ENCODE results near the gene IL32. TPM values are rescaled to one million over a fixed set of nuclear protein-coding genes. Genes with fewer than 3 reads are reported as not detected.
A peak's percentile ranks its signal among the peaks of the same experiment; 100 is the strongest.

Gene IL32, protein sequence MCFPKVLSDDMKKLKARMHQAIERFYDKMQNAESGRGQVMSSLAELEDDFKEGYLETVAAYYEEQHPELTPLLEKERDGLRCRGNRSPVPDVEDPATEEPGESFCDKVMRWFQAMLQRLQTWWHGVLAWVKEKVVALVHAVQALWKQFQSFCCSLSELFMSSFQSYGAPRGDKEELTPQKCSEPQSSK
- 100 to 1,000 TPM; 184 to 238 TPM for total RNA-seq

GRCh38 chr16:3065069-3065741, at the start of gene IL32:
IL32 (plus strand) TSS chr16:3065640; CDS start chr16:3065812, 172 bp downstream.
- WGBS, 2 donors, result 18 to 25% methylated on average over 5 to 13 of the region's 13 CpGs
- peak; percentile 55 to 95 (median 94) for TF ChIP-seq POLR2A (IDR thresholded peaks at IDR 0.05)
- TF ChIP-seq CTCF (IDR thresholded peaks at IDR 0.05), result no peak

DNA sequence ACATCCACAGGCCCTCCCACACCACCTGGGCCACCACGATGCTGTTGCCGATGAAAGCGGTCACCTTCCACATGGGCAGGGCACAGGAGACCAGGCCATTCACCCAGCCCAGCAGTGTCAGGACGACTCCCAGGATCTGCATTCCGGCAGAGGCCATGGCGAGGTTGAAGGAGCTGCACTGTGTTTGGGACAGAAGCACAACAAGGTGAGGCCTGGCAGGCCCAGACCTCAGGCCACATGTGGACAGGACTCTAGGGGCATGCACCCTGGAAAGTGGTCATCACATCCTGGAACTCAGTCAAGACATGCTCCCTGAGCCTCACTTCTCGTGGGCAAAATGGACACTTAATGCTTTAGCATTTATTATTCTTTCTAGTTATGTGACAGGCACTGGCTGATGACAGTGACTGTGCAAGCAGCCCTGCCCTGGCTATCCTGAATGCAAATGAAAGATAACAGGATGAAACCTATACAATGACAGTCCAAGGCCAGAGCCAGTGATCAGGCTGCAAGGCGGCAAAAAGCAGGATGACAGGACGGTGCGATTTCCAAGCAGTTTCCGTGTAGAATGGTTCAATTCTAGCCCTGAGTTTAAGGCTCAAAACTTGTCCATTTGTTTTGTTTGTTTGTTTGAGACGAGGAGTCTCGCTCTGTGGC, 49.4 kb upstream of the IL32 start:
- H3K4me3 ChIP-seq, result no peak overlapping the region
- DNase-seq (no peak), ATAC-seq (no peak)
- no peak overlapping the region for H3K27ac ChIP-seq
- peaks cover 60% of the 10 kb centered on the region for H3K4me1 ChIP-seq
- H3K36me3 ChIP-seq (replicated peaks in 1 of 2; ENCODE audit: insufficient read depth in 1 of 2, low read depth in 2 of 2), result no peaks in the 10 kb centered on the region
- intact Hi-C loops (cut with DNase I), result no loop called here
- 84 to 93% methylated on average over 7 to 11 of the region's 13 CpGs for WGBS, 2 donors
- H3K9me3 ChIP-seq, result no peaks in the 10 kb centered on the region
- no peaks in the 10 kb centered on the region for H3K27me3 ChIP-seq
- no peak for TF ChIP-seq POLR2A (IDR thresholded peaks at IDR 0.05)
- TF ChIP-seq CTCF (IDR thresholded peaks at IDR 0.05), result no peak

More at GRCh38 chr16:3065069-3065741, at the start of gene IL32:
- ATAC-seq (peak; percentile 95), DNase-seq (peak; percentile 93 to 97 (median 96))
- intact Hi-C loops (cut with DNase I), result no loop called here
- Histone ChIP-seq H3K27me3 (no peaks in the 10 kb centered on the region), H3K9me3 (no peaks in the 10 kb centered on the region), H3K36me3 (replicated peaks in 1 of 2; ENCODE audit: insufficient read depth in 1 of 2, low read depth in 2 of 2) (peaks cover 4 to 7% of the 10 kb centered on the region in 2 donors), H3K4me1 (peaks cover 43% of the 10 kb centered on the region), H3K27ac (peak within 1 kb of the TSS; percentile 86 to 97 (median 94)), H3K4me3 (peak within 1 kb of the TSS; percentile 48 to 68)

DNA sequence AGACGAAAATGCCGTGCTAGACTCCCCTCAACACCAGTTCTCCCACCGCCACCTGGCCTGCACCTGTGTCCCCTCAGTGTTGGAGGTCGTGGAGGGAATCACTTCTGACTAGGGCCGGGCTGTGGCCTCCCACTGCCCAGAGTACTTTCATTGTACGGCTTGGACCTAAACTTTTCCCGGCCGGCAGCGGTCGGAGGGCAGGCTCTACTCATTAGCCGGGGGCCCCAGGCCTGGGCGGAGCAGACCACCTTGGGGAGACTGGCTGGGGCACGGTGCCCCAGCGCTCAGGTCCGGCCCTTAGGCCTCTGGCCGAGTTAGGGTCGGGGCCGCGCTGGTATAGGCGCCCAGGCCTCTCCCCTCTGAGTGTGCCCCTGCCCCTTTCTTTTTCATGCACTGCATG, 48.1 kb upstream of the IL32 start:
- Histone ChIP-seq H3K36me3 (replicated peaks in 1 of 2; ENCODE audit: insufficient read depth in 1 of 2, low read depth in 2 of 2) (no peaks in the 10 kb centered on the region), H3K27ac (no peak overlapping the region), H3K27me3 (no peaks in the 10 kb centered on the region), H3K9me3 (no peaks in the 10 kb centered on the region), H3K4me1 (peaks cover 58% of the 10 kb centered on the region), H3K4me3 (no peak overlapping the region)
- no peak for ATAC-seq
- DNase-seq, result no peak
- intact Hi-C loops (cut with DNase I), result no loop called here
- 76 to 96% methylated on average over 12 to 20 of the region's 20 CpGs for WGBS, 2 donors
- TF ChIP-seq POLR2A (IDR thresholded peaks at IDR 0.05) (no peak), CTCF (IDR thresholded peaks at IDR 0.05) (no peak)

DNA sequence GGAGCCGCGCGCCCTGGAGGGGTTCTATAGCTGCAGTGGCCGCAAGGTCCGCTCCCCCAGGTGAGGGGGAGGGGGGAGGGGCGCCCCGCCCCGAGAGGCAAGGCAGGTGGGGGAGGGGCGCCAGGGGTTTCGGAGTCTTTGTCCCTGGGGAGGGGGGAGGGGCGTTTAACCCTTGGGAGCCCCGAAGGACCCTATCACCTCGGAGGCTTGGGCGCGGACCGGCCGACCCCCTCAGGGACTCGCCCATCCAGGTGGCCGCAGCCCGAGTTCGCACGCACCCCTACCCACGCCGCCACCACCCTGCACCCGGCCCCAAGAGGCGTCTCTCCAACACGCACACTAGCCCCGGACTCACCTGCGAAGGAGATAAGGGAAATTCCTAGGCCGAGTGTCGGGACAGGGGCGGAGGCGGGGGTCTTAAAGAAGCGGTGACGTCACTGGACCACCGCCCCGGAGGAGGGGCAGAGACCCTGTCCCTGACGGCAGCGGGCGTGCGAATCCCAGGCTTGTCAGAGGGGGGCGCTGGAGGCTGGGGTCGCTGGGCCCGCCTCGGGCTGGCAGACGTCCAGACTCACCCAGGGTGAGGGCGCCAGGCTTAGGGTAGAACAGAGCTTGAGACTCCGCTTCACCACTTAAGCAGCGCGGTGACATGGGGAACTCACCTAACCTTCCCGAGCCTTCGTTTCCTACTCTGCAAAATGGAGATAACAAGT, 47.5 kb upstream of the IL32 start, which contains the start of gene CLDN6:
TSS of gene CLDN6 (minus strand) at position 390 of the 713 bp plus-strand sequence. CDS start 2,162 bp downstream, outside the sequence.
- H3K27ac ChIP-seq, result no peak within 1 kb of the TSS
- intact Hi-C loops (cut with DNase I), result no loop called here
- WGBS, 2 donors, result 9 to 14% methylated on average over 16 to 52 of the region's 52 CpGs
- no peaks in the 10 kb centered on the region for H3K9me3 ChIP-seq
- ATAC-seq (no peak), DNase-seq (peak in 3 of 4 donors; percentile 45 to 53 (median 50))
- peaks cover 58% of the 10 kb centered on the region for H3K4me1 ChIP-seq
- H3K4me3 ChIP-seq, result no peak within 1 kb of the TSS
- no peaks in the 10 kb centered on the region for H3K27me3 ChIP-seq
- no peaks in the 10 kb centered on the region for H3K36me3 ChIP-seq (replicated peaks in 1 of 2; ENCODE audit: insufficient read depth in 1 of 2, low read depth in 2 of 2)
- TF ChIP-seq POLR2A (IDR thresholded peaks at IDR 0.05), result no peak
- TF ChIP-seq CTCF (IDR thresholded peaks at IDR 0.05), result peak in 4 of 7 experiments; percentile 6 to 32 (median 16)
